H1 (cell line): Measurements from ENCODE around the gene PILRB. TPM values are rescaled to one million over a fixed set of nuclear protein-coding genes. Genes with fewer than 3 reads are reported as not detected.

Experiments used
- BACH1 ChIP-seq: IDR thresholded peaks from 2 replicates; pipeline ENCODE4 v1.6.1; 2012; ENCODE audit warnings: low read length, improper control_type of control experiment
- EP300 ChIP-seq, 2 experiments: IDR thresholded peaks; 1 replicate in 1 of 2; 2 replicates in 1 of 2; pipeline ENCODE4 v1.6.1; 2011 to 2012; ENCODE audit warnings: low read depth in 2 of 2, low read length in 2 of 2, mild to moderate bottlenecking in 2 of 2, borderline replicate concordance in 1 of 2, inconsistent platforms in 1 of 2, moderate library complexity in 1 of 2
- SIN3A ChIP-seq, 2 experiments: IDR thresholded peaks in 1 of 2; conservative IDR thresholded peaks in 1 of 2; 2 replicates each; pipeline ENCODE4 v1.6.1; 2011 to 2012; ENCODE audit warnings: low read length in 2 of 2, improper control_type of control experiment in 1 of 2, low read depth in 1 of 2, mild to moderate bottlenecking in 1 of 2
- SP1 ChIP-seq: IDR thresholded peaks from 2 replicates; pipeline ENCODE4 v1.6.1; 2011; ENCODE audit warnings: low read depth, low read length
- SP4 ChIP-seq: IDR thresholded peaks from 2 replicates; pipeline ENCODE4 v1.6.1; 2012; ENCODE audit warnings: low read length, inconsistent platforms
- YY1 ChIP-seq: IDR thresholded peaks from 2 replicates; pipeline ENCODE4 v1.6.1; 2011; ENCODE audit warnings: low read depth, mild to moderate bottlenecking, low read length
- polyA plus RNA-seq, 7 experiments: library from polyadenylated mRNA; depleted of rRNA in 3 of 7; stranded (reverse) in 5 of 7; unstranded in 2 of 7; fragments of >200 nt in 5 of 7; fragments of 200-250 nt in 2 of 7; gene quantifications; 1 replicate in 5 of 7; 2 replicates in 1 of 7; 4 replicates in 1 of 7; pipeline versions ENCODE4 v1.2.1 to v1.2.3, GENCODE V29; 2011 to 2013; ENCODE audit warnings: missing spikeins in 2 of 7, mixed read lengths in 2 of 7
- total RNA-seq: library from RNA; stranded (reverse); fragmentation: NEBNext Ultra II Directional; extraction: Animal tissue kit (Norgen Biotek cat#: 25700); gene quantifications from 2 replicates; pipeline ENCODE4 v1.2.1, GENCODE V29; 2021
- TF ChIP-seq, protein P1 (sequence below): IDR thresholded peaks from 2 replicates; pipeline ENCODE4 v1.6.1; 2012; ENCODE audit warnings: low read length, inconsistent platforms
- TF ChIP-seq, protein P2 (sequence below): IDR thresholded peaks from 2 replicates; pipeline ENCODE4 v1.6.1; 2012; ENCODE audit warnings: inconsistent platforms

PILRB gene
- total and polyA plus RNA-seq, 2 of the 8 experiments (the other 6 are each of a cell fraction or from before 2014, with no cell fraction given), result 32.2 to 49.9 TPM

DNA sequence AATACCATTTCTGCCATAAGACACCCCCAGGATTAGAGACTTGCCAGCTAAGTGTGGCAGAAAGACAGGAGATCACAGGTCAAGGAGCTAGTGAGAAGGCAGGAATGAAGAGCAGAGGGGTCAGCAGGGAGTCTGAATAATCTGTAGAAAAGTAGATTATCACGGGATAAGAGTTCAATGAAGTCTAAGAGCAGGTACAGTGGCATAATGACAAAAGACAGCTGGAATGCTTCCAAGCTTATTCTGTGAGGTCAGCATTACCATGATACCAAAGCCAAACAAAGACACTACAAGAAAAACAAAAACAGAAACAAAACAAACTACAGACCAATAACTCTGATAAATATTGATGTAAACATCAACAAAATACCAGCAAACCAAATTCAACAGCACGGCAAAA, 36.2 kb downstream of the PILRB start (continued):
- TF ChIP-seq, protein P1, sequence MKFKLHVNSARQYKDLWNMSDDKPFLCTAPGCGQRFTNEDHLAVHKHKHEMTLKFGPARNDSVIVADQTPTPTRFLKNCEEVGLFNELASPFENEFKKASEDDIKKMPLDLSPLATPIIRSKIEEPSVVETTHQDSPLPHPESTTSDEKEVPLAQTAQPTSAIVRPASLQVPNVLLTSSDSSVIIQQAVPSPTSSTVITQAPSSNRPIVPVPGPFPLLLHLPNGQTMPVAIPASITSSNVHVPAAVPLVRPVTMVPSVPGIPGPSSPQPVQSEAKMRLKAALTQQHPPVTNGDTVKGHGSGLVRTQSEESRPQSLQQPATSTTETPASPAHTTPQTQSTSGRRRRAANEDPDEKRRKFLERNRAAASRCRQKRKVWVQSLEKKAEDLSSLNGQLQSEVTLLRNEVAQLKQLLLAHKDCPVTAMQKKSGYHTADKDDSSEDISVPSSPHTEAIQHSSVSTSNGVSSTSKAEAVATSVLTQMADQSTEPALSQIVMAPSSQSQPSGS, result no peak
- TF ChIP-seq BACH1 (no peak), EP300 (IDR thresholded peaks at IDR 0.05; ENCODE audit: borderline replicate concordance in 1 of 2, low read depth in 2 of 2, low read length in 2 of 2) (no peak), SP4 (no peak), YY1 (no peak), SP1 (no peak), SIN3A (conservative IDR thresholded peaks at IDR 0.05 in 1 of 2, IDR thresholded peaks at IDR 0.05 in 1 of 2; ENCODE audit: low read depth in 1 of 2, low read length in 2 of 2) (no peak)
- TF ChIP-seq, protein P2, sequence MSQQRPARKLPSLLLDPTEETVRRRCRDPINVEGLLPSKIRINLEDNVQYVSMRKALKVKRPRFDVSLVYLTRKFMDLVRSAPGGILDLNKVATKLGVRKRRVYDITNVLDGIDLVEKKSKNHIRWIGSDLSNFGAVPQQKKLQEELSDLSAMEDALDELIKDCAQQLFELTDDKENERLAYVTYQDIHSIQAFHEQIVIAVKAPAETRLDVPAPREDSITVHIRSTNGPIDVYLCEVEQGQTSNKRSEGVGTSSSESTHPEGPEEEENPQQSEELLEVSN, result no peak
